Fibroblast of lung (primary cell): ENCODE measurements around the gene TLK2. TPM values are rescaled to one million over a fixed set of nuclear protein-coding genes. Genes with fewer than 3 reads are reported as not detected.
A peak's percentile ranks its signal among the peaks of the same experiment; 100 is the strongest.
"Not testable (repeated sequence)": the region's sequence is repeated elsewhere in the genome, so short reads cannot be mapped to it uniquely, and the experiment has no call there.

Experiments
- DNase-seq, 2 donors: peaks; one replicate each; pipeline versions ENCODE4 v3.0.0 to v3.0.0-alpha.2; 2010; ENCODE audit warnings: low read depth in 2 of 2
- H2AFZ ChIP-seq: 2 replicates; pipeline ENCODE4 v1.5.1; 2012; ENCODE audit warnings: low read length, control low read depth, inconsistent platforms
- H3K27ac ChIP-seq: 2 replicates; pipeline ENCODE4 v1.5.1; 2011; ENCODE audit warnings: low read length, control low read depth; ENCODE audit not compliant: insufficient read depth
- H3K27me3 ChIP-seq: 2 replicates; pipeline ENCODE4 v1.5.1; 2011; ENCODE audit warnings: mild to moderate bottlenecking, low read length; ENCODE audit not compliant: control insufficient read depth, insufficient read depth
- H3K36me3 ChIP-seq: 2 replicates; pipeline ENCODE4 v1.5.1; 2011; ENCODE audit warnings: low read length; ENCODE audit not compliant: control insufficient read depth, insufficient read depth
- H3K4me1 ChIP-seq: 2 replicates; pipeline ENCODE4 v1.5.1; 2011; ENCODE audit warnings: low read length; ENCODE audit not compliant: control insufficient read depth, insufficient read depth; ENCODE audit errors: extremely low read depth
- H3K4me2 ChIP-seq: 2 replicates; pipeline ENCODE4 v1.5.1; 2011; ENCODE audit warnings: low read length, control low read depth; ENCODE audit not compliant: insufficient read depth; ENCODE audit errors: extremely low read depth
- H3K4me3 ChIP-seq, 4 experiments: fragments of 200-600 bp in 1 of 4; sonication (generic) in 1 of 4; replicated peaks in 1 of 4; 2 replicates each; pipeline ENCODE4 v1.5.1; 2011 to 2016; ENCODE audit warnings: low read length in 4 of 4, low read depth in 3 of 4, mild to moderate bottlenecking in 3 of 4, control low read depth in 2 of 4, inconsistent platforms in 1 of 4, mixed read lengths in 1 of 4; ENCODE audit not compliant: insufficient read depth in 1 of 4; ENCODE audit errors: control extremely low read depth in 1 of 4
- H3K79me2 ChIP-seq: 2 replicates; pipeline ENCODE4 v1.5.1; 2012; ENCODE audit warnings: mild to moderate bottlenecking, low read length, inconsistent platforms; ENCODE audit not compliant: control insufficient read depth, insufficient read depth
- H3K9ac ChIP-seq: 2 replicates; pipeline ENCODE4 v1.5.1; 2011; ENCODE audit warnings: mild to moderate bottlenecking, low read length, control low read depth; ENCODE audit not compliant: insufficient read depth
- H3K9me3 ChIP-seq: 2 replicates; pipeline ENCODE4 v1.5.1; 2012; ENCODE audit warnings: low read depth, low read length; ENCODE audit not compliant: control insufficient read depth, insufficient read depth
- H4K20me1 ChIP-seq: 2 replicates; pipeline ENCODE4 v1.5.1; 2011; ENCODE audit warnings: low read length; ENCODE audit not compliant: control insufficient read depth, insufficient read depth; ENCODE audit errors: extremely low read depth
- CTCF ChIP-seq, 2 donors: IDR thresholded peaks in 1 of 2; conservative IDR thresholded peaks in 1 of 2; 1 replicate in 1 of 2; 2 replicates in 1 of 2; pipeline ENCODE4 v1.5.1; 2011 to 2012; ENCODE audit warnings: low read length in 2 of 2, control low read depth in 1 of 2, inconsistent platforms in 1 of 2, low read depth in 1 of 2, mild to moderate bottlenecking in 1 of 2
- EZH2 ChIP-seq: IDR thresholded peaks from 2 replicates; pipeline ENCODE4 v1.5.1; 2012; ENCODE audit warnings: low read length, control low read depth, mild to moderate bottlenecking; ENCODE audit errors: missing control alignments
- polyA minus RNA-seq: library from RNA; depleted of rRNA, polyadenylated mRNA; stranded (reverse); fragments of >200 nt; gene quantifications from 2 replicates; pipeline ENCODE4 v1.2.3, GENCODE V29; 2011; ENCODE audit warnings: low replicate concordance
- polyA plus RNA-seq, 2 donors: library from polyadenylated mRNA; depleted of rRNA in 1 of 2; stranded (reverse) in 1 of 2; unstranded in 1 of 2; fragments of >200 nt; gene quantifications; 2 replicates each; pipeline ENCODE4 v1.2.1, GENCODE V29; 2011 to 2012; ENCODE audit warnings: missing spikeins in 1 of 2
- total RNA-seq: library from RNA; depleted of rRNA; stranded (reverse); fragments of >200 nt; gene quantifications from 2 replicates; pipeline ENCODE4 v1.2.1, GENCODE V29; 2014

TLK2 gene
- 47.5 and 63.9 TPM in 2 replicates for total RNA-seq
- polyA plus RNA-seq = 51.6 and 55.5 TPM in 2 replicates
- polyA plus RNA-seq (2012) = 26.9 and 31.8 TPM in 2 replicates
- polyA minus RNA-seq = 25.9 and 59.8 TPM in 2 replicates

DNA sequence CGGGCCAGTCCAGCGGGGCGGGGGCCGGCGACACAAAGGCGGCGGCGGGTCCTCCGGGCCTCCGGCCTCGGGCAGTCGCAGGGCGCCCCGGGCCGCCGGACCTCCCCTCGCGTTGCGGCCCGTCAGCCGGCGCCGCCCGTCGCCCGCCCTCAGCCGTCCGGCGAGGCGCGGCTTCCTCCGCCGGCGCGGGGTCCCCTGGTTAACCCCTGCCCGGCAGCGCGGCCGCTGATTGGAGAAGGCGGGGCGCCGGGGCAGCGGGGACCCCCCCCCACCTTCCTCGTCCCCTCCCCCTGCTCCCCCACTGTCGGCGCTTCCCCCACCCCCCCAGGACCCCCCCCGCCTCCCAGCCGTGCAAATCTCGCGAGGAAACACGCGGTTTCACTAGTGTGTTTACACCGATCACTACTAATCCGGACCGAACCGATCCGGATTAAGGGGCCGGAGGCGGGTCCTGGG is at the start of gene TLK2:
Gene TLK2 (plus strand): TSS at position 402 of the 456 bp plus-strand sequence. CDS start 2,301 bp downstream, outside the sequence.
- Histone ChIP-seq H2AFZ (no peak within 1 kb of the TSS), H3K4me2 (peak within 1 kb of the TSS; percentile 75), H3K79me2 (peaks cover 40% of the 10 kb centered on the region), H3K4me1 (no peaks in the 10 kb centered on the region), H3K4me3 (peak within 1 kb of the TSS; percentile 69 to 83 (median 78)), H3K9me3 (no peaks in the 10 kb centered on the region), H3K27ac (peak within 1 kb of the TSS; percentile 74), H3K9ac (peak within 1 kb of the TSS; percentile 82), H4K20me1 (no peaks in the 10 kb centered on the region), H3K27me3 (no peaks in the 10 kb centered on the region), H3K36me3 (no peaks in the 10 kb centered on the region)
- no peak for TF ChIP-seq EZH2
- DNase-seq = peak; percentile 71 to 86

DNA sequence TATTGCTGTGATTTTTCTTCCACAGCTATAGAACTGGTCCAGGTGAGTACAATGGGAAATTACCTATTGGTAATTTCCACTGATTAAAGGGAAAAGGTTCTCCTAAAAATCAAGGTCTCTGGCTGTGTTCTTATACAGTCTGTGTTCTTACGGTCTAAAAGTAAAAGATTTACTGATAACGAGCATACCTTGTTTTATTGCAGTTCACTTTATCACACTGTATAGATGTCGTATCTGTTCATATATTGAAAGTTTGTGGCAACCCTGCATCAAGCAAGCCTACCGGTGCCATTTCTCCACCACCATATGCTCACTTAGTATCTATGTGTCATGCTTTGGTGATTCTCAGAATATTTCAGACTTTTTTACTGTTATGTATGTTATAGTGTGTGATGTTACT is 43.4 kb upstream of the TLK2 start:
- not testable (repeated sequence) for H3K9ac ChIP-seq, H3K27me3 ChIP-seq, H3K27ac ChIP-seq

DNA sequence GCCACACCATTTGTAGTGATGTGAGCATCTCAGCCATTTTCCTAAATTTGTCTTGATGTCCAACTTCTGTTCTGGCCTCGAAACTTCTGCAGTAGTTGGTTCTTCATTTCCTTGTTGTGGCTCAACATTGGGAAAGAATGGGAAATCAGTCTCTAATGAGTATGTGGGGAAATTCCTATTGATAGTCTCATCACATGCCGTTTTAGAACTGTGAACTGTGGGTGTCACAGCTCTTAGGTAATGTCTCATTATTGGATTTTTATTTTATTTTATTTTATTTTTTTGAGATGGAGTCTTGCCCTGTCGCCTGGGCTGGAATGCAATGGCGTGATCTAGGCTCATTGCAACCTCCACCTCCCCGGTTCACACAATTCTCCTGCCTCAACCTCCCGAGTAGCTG is 37.4 kb upstream of the TLK2 start:
- not testable (repeated sequence) for DNase-seq, H3K27me3 ChIP-seq, H3K4me3 ChIP-seq, H3K4me2 ChIP-seq, H4K20me1 ChIP-seq, H3K27ac ChIP-seq, H3K4me1 ChIP-seq, H2AFZ ChIP-seq, H3K9me3 ChIP-seq, H3K79me2 ChIP-seq, H3K36me3 ChIP-seq, H3K9ac ChIP-seq

More for the DNA sequence above, 43.4 kb upstream of the TLK2 start:
- H3K4me1 ChIP-seq, DNase-seq, H2AFZ ChIP-seq, H3K4me2 ChIP-seq, H3K36me3 ChIP-seq, H3K79me2 ChIP-seq, H4K20me1 ChIP-seq, H3K9me3 ChIP-seq, H3K4me3 ChIP-seq: not testable (repeated sequence)

GRCh38 chr17:62444063-62444462 is 34.6 kb upstream of the TLK2 start:
- Histone ChIP-seq H3K4me3 (no peak overlapping the region), H4K20me1 (no peaks in the 10 kb centered on the region), H3K4me2 (no peak overlapping the region), H3K9ac (no peak overlapping the region), H3K27ac (no peak overlapping the region), H3K27me3 (no peaks in the 10 kb centered on the region), H3K9me3 (no peaks in the 10 kb centered on the region), H3K36me3 (no peaks in the 10 kb centered on the region), H2AFZ (no peak overlapping the region), H3K4me1 (no peaks in the 10 kb centered on the region), H3K79me2 (no peaks in the 10 kb centered on the region)
- TF ChIP-seq EZH2 (no peak), CTCF (conservative IDR thresholded peaks at IDR 0.05 in 1 of 2, IDR thresholded peaks at IDR 0.05 in 1 of 2; ENCODE audit: low read depth in 1 of 2, low read length in 2 of 2) (no peak)
- no peak for DNase-seq

GRCh38 chr17:62445791-62446190 is 32.8 kb upstream of the TLK2 start:
- not testable (repeated sequence) for H4K20me1 ChIP-seq, H3K27me3 ChIP-seq, H3K4me3 ChIP-seq, DNase-seq, H2AFZ ChIP-seq, H3K36me3 ChIP-seq, H3K4me1 ChIP-seq, H3K27ac ChIP-seq, H3K79me2 ChIP-seq, H3K9me3 ChIP-seq, H3K9ac ChIP-seq, H3K4me2 ChIP-seq

- not testable (repeated sequence) for H2AFZ ChIP-seq, H3K27me3 ChIP-seq, H3K27ac ChIP-seq, H3K4me3 ChIP-seq, H3K9ac ChIP-seq, DNase-seq, H3K36me3 ChIP-seq, H3K4me2 ChIP-seq, H4K20me1 ChIP-seq, H3K9me3 ChIP-seq, H3K4me1 ChIP-seq, H3K79me2 ChIP-seq
Measured at GRCh38 chr17:62452195-62452594, 26.4 kb upstream of the TLK2 start.
